PFSK-1 (cell line): ENCODE measurements around the gene STK24.

Experiments used
- TAF1 ChIP-seq: IDR thresholded peaks from 2 replicates; pipeline ENCODE4 v1.6.1; 2012; ENCODE audit warnings: low read length, control low read depth, borderline replicate concordance; ENCODE audit not compliant: insufficient read depth
- TF ChIP-seq, protein P1 (sequence below), 2 experiments: IDR thresholded peaks; 2 replicates each; pipeline versions ENCODE4 v1.6.1 to v1.8.0; 2011 to 2012; ENCODE audit warnings: low read depth in 2 of 2, low read length in 2 of 2, control low read depth in 1 of 2, inconsistent platforms in 1 of 2, mild to moderate bottlenecking in 1 of 2, moderate library complexity in 1 of 2; ENCODE audit not compliant: insufficient read depth in 1 of 2

DNA sequence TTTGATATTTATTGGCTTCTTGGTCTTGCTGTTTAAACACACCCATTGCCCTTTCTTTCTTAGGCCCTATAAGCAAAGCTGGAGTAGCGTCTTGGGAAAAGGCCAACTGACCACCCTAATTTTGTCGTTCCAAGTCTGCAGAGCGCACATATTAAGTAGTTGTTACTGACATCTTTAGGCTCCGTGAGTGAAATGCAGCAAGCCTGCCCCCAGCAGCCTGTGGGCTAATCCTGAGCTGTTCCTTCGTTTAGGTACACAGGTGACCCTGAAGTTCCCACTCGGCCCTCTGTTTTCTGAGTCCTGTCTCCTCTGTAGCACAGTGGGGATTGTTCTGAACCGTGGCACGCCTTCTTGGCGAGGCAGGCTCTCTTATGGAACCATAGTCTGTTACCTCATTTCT lies 170.5 kb downstream of the STK24 start:
- TF ChIP-seq, protein P1, sequence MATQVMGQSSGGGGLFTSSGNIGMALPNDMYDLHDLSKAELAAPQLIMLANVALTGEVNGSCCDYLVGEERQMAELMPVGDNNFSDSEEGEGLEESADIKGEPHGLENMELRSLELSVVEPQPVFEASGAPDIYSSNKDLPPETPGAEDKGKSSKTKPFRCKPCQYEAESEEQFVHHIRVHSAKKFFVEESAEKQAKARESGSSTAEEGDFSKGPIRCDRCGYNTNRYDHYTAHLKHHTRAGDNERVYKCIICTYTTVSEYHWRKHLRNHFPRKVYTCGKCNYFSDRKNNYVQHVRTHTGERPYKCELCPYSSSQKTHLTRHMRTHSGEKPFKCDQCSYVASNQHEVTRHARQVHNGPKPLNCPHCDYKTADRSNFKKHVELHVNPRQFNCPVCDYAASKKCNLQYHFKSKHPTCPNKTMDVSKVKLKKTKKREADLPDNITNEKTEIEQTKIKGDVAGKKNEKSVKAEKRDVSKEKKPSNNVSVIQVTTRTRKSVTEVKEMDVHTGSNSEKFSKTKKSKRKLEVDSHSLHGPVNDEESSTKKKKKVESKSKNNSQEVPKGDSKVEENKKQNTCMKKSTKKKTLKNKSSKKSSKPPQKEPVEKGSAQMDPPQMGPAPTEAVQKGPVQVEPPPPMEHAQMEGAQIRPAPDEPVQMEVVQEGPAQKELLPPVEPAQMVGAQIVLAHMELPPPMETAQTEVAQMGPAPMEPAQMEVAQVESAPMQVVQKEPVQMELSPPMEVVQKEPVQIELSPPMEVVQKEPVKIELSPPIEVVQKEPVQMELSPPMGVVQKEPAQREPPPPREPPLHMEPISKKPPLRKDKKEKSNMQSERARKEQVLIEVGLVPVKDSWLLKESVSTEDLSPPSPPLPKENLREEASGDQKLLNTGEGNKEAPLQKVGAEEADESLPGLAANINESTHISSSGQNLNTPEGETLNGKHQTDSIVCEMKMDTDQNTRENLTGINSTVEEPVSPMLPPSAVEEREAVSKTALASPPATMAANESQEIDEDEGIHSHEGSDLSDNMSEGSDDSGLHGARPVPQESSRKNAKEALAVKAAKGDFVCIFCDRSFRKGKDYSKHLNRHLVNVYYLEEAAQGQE (IDR thresholded peaks at IDR 0.05; ENCODE audit: insufficient read depth in 1 of 2, low read depth in 2 of 2, low read length in 2 of 2) = no peak
- TF ChIP-seq TAF1 = no peak
